HEK293 (cell line): ENCODE measurements around the gene PIWIL1.

Source experiments
- CTCF ChIA-PET: fragments of 350-600 bp; formaldehyde crosslinking; extraction: SDS; loops from one replicate; lab custom pipeline; 2021; ENCODE audit warnings: antibody characterized with exemption; lab: Yijun Ruan, JAX
- POLR2A ChIA-PET: fragments of 300-600 bp; formaldehyde crosslinking; extraction: SDS; loops from one replicate; lab custom pipeline; 2020; ENCODE audit warnings: antibody characterized with exemption, inconsistent platforms; lab: Yijun Ruan, JAX
- H3K27ac ChIP-seq: fragments of 200-500 bp; sonication (Bioruptor generic); 2 replicates; pipeline ENCODE4 v1.5.1; 2014; ENCODE audit warnings: low read depth, low read length, control low read depth, inconsistent platforms; ENCODE audit errors: extremely low read depth
- H3K36me3 ChIP-seq, 2 experiments: fragments of 200-500 bp in 1 of 2; sonication (Bioruptor generic) in 1 of 2; 1 replicate in 1 of 2; 2 replicates in 1 of 2; pipeline ENCODE4 v1.5.1; 2014 to 2017; ENCODE audit warnings: inconsistent platforms in 2 of 2, low read length in 2 of 2; ENCODE audit not compliant: control insufficient read depth in 2 of 2, insufficient read depth in 1 of 2
- H3K4me1 ChIP-seq: fragments of 200-500 bp; sonication (Bioruptor generic); 2 replicates; pipeline ENCODE4 v1.5.1; 2014; ENCODE audit warnings: mild to moderate bottlenecking, low read length, inconsistent platforms; ENCODE audit not compliant: control insufficient read depth, insufficient read depth
- H3K4me3 ChIP-seq: 2 replicates; pipeline ENCODE4 v1.5.1; 2011; ENCODE audit warnings: low read depth, mild to moderate bottlenecking, control low read depth, low read length, moderate library complexity
- H3K9me3 ChIP-seq: fragments of 200-500 bp; sonication (Bioruptor generic); 2 replicates; pipeline ENCODE4 v1.5.1; 2014; ENCODE audit warnings: low read depth, low read length, inconsistent platforms; ENCODE audit not compliant: control insufficient read depth, insufficient read depth
- PATZ1 ChIP-seq: fragments of 450-650 bp; formaldehyde crosslinking; IDR thresholded peaks from 2 replicates; pipeline ENCODE4 v1.5.1; 2016; ENCODE audit warnings: missing biosample characterization, missing genetic modification characterization
- RBAK ChIP-seq: fragments of 450-650 bp; formaldehyde crosslinking; IDR thresholded peaks from 2 replicates; pipeline ENCODE4 v1.5.1; 2016; ENCODE audit warnings: missing biosample characterization, missing genetic modification characterization
- SCRT1 ChIP-seq: fragments of 450-650 bp; formaldehyde crosslinking; IDR thresholded peaks from 2 replicates; pipeline ENCODE4 v1.5.1; 2016; ENCODE audit warnings: missing biosample characterization, missing genetic modification characterization, borderline replicate concordance
- ZBTB1 ChIP-seq: fragments of 450-650 bp; formaldehyde crosslinking; IDR thresholded peaks from 2 replicates; pipeline ENCODE4 v1.5.1; 2016; ENCODE audit warnings: missing biosample characterization, missing genetic modification characterization
- ZBTB48 ChIP-seq: fragments of 450-650 bp; formaldehyde crosslinking; IDR thresholded peaks from 2 replicates; pipeline ENCODE4 v1.5.1; 2016; ENCODE audit warnings: missing biosample characterization, missing genetic modification characterization
- ZBTB6 ChIP-seq: fragments of 450-650 bp; formaldehyde crosslinking; IDR thresholded peaks from 2 replicates; pipeline ENCODE4 v1.5.1; 2017; ENCODE audit warnings: missing biosample characterization, missing genetic modification characterization
- ZBTB7A ChIP-seq: fragments of 450-650 bp; formaldehyde crosslinking; IDR thresholded peaks from 2 replicates; pipeline ENCODE4 v1.5.1; 2016; ENCODE audit warnings: low read depth, missing biosample characterization, missing genetic modification characterization
- ZFHX2 ChIP-seq: fragments of 450-650 bp; formaldehyde crosslinking; conservative IDR thresholded peaks from 2 replicates; pipeline ENCODE4 v1.5.1; 2016; ENCODE audit warnings: missing biosample characterization, missing genetic modification characterization
- ZFP69B ChIP-seq: fragments of 450-650 bp; formaldehyde crosslinking; IDR thresholded peaks from 2 replicates; pipeline ENCODE4 v1.5.1; 2016; ENCODE audit warnings: missing biosample characterization, missing genetic modification characterization
- ZNF112 ChIP-seq: fragments of 450-650 bp; formaldehyde crosslinking; IDR thresholded peaks from 2 replicates; pipeline ENCODE4 v1.5.0; 2017; ENCODE audit warnings: missing biosample characterization, missing genetic modification characterization
- ZNF140 ChIP-seq: fragments of 450-650 bp; formaldehyde crosslinking; IDR thresholded peaks from 2 replicates; pipeline ENCODE4 v1.5.1; 2016; ENCODE audit warnings: missing biosample characterization, missing genetic modification characterization
- ZNF146 ChIP-seq: fragments of 450-650 bp; formaldehyde crosslinking; IDR thresholded peaks from 2 replicates; pipeline ENCODE4 v1.5.1; 2016; ENCODE audit warnings: missing biosample characterization, missing genetic modification characterization
- ZNF148 ChIP-seq: fragments of 450-650 bp; formaldehyde crosslinking; IDR thresholded peaks from 2 replicates; pipeline ENCODE4 v1.5.0; 2017; ENCODE audit warnings: missing biosample characterization, missing genetic modification characterization, borderline replicate concordance
- ZNF23 ChIP-seq: fragments of 450-650 bp; formaldehyde crosslinking; IDR thresholded peaks from 2 replicates; pipeline ENCODE4 v1.5.1; 2016; ENCODE audit warnings: missing biosample characterization, missing genetic modification characterization, borderline replicate concordance
- ZNF239 ChIP-seq: fragments of 450-650 bp; formaldehyde crosslinking; IDR thresholded peaks from 2 replicates; pipeline ENCODE4 v1.5.1; 2016; ENCODE audit warnings: missing biosample characterization, missing genetic modification characterization
- ZNF302 ChIP-seq: fragments of 450-650 bp; formaldehyde crosslinking; IDR thresholded peaks from 2 replicates; pipeline ENCODE4 v1.5.1; 2016; ENCODE audit warnings: missing biosample characterization, missing genetic modification characterization, low read depth
- ZNF354C ChIP-seq: fragments of 450-650 bp; formaldehyde crosslinking; IDR thresholded peaks from 2 replicates; pipeline ENCODE4 v1.5.1; 2016; ENCODE audit warnings: missing biosample characterization, missing genetic modification characterization, low read depth, borderline replicate concordance
- ZNF37A ChIP-seq: fragments of 450-650 bp; IDR thresholded peaks from 2 replicates; pipeline ENCODE4 v1.5.1; 2018; ENCODE audit warnings: missing biosample characterization, missing genetic modification characterization
- ZNF423 ChIP-seq: fragments of 450-650 bp; formaldehyde crosslinking; IDR thresholded peaks from 2 replicates; pipeline ENCODE4 v1.5.1; 2016; ENCODE audit warnings: missing biosample characterization, missing genetic modification characterization
- ZNF621 ChIP-seq: fragments of 450-650 bp; formaldehyde crosslinking; IDR thresholded peaks from 2 replicates; pipeline ENCODE4 v1.5.1; 2017; ENCODE audit warnings: missing biosample characterization, missing genetic modification characterization
- ZNF660 ChIP-seq: fragments of 450-650 bp; IDR thresholded peaks from 2 replicates; pipeline ENCODE4 v1.5.1; 2018; ENCODE audit warnings: missing biosample characterization, mild to moderate bottlenecking, missing genetic modification characterization
- ZNF707 ChIP-seq: fragments of 450-650 bp; formaldehyde crosslinking; IDR thresholded peaks from 2 replicates; pipeline ENCODE4 v1.5.1; 2016; ENCODE audit warnings: missing biosample characterization, missing genetic modification characterization
- ZSCAN16 ChIP-seq: fragments of 450-650 bp; formaldehyde crosslinking; IDR thresholded peaks from 2 replicates; pipeline ENCODE4 v1.5.1; 2016; ENCODE audit warnings: missing biosample characterization, missing genetic modification characterization
- TF ChIP-seq, protein P1 (sequence below): fragments of 450-650 bp; formaldehyde crosslinking; IDR thresholded peaks from 2 replicates; pipeline ENCODE4 v1.5.1; 2017; ENCODE audit warnings: missing biosample characterization, missing genetic modification characterization
- TF ChIP-seq, protein P2 (sequence below): fragments of 450-650 bp; formaldehyde crosslinking; IDR thresholded peaks from 2 replicates; pipeline ENCODE4 v1.5.1; 2016; ENCODE audit warnings: missing biosample characterization, missing genetic modification characterization
- TF ChIP-seq, protein P3 (sequence below): fragments of 450-650 bp; formaldehyde crosslinking; IDR thresholded peaks from 2 replicates; pipeline ENCODE4 v1.5.1; 2016; ENCODE audit warnings: missing biosample characterization, missing genetic modification characterization

PIWIL1 gene

GRCh38 chr12:130413909-130414308 is 76.2 kb downstream of the PIWIL1 start:
- TF ChIP-seq ZNF239 (no peak), ZNF423 (no peak), RBAK (tag by site-specific recombination) (no peak), ZBTB6 (tag by site-specific recombination) (no peak), ZFHX2 (tag by site-specific recombination) (no peak), ZNF621 (no peak), ZNF354C (tag by site-specific recombination) (no peak), ZBTB48 (tag by site-specific recombination) (no peak), ZNF660 (tag by site-specific recombination) (no peak), ZBTB1 (tag by site-specific recombination) (no peak), ZNF112 (tag by site-specific recombination) (no peak), ZNF37A (no peak), ZNF302 (no peak), ZFP69B (tag by site-specific recombination) (no peak)
- TF ChIP-seq, protein P1, sequence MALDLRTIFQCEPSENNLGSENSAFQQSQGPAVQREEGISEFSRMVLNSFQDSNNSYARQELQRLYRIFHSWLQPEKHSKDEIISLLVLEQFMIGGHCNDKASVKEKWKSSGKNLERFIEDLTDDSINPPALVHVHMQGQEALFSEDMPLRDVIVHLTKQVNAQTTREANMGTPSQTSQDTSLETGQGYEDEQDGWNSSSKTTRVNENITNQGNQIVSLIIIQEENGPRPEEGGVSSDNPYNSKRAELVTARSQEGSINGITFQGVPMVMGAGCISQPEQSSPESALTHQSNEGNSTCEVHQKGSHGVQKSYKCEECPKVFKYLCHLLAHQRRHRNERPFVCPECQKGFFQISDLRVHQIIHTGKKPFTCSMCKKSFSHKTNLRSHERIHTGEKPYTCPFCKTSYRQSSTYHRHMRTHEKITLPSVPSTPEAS (tag by site-specific recombination): no peak
- TF ChIP-seq, protein P2, sequence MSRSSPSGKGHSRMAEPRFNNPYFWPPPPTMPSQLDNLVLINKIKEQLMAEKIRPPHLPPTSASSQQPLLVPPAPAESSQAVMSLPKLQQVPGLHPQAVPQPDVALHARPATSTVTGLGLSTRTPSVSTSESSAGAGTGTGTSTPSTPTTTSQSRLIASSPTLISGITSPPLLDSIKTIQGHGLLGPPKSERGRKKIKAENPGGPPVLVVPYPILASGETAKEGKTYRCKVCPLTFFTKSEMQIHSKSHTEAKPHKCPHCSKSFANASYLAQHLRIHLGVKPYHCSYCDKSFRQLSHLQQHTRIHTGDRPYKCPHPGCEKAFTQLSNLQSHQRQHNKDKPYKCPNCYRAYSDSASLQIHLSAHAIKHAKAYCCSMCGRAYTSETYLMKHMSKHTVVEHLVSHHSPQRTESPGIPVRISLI (tag by site-specific recombination): no peak
- TF ChIP-seq, all 188 proteins: peak for 0

DNA sequence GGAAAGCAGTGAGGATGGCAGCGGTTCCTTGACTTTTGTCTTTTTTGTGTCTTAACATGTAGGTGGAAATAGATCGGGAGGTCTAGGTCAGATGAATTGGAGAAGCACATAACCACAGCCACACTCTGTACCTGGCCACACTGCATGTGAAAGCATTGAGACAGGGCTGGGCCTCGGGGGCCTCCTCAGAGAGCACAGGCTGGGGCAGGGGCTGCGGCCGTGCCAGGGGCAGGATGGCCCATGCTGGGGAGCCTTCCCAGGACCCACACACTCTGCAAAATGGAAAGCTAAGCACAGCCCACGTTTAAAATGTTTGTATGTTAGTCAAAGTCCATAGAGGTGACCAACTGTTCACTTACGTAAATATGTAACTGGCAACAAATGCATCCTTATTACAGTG is 76.7 kb downstream of the PIWIL1 start:
- H3K36me3 ChIP-seq: no peaks in the 10 kb centered on the region
- no peak for TF ChIP-seq ZNF140
- no peak for TF ChIP-seq ZNF146 (tag by site-specific recombination)
- no peak for TF ChIP-seq ZBTB7A (tag by site-specific recombination)
- TF ChIP-seq, protein P3, sequence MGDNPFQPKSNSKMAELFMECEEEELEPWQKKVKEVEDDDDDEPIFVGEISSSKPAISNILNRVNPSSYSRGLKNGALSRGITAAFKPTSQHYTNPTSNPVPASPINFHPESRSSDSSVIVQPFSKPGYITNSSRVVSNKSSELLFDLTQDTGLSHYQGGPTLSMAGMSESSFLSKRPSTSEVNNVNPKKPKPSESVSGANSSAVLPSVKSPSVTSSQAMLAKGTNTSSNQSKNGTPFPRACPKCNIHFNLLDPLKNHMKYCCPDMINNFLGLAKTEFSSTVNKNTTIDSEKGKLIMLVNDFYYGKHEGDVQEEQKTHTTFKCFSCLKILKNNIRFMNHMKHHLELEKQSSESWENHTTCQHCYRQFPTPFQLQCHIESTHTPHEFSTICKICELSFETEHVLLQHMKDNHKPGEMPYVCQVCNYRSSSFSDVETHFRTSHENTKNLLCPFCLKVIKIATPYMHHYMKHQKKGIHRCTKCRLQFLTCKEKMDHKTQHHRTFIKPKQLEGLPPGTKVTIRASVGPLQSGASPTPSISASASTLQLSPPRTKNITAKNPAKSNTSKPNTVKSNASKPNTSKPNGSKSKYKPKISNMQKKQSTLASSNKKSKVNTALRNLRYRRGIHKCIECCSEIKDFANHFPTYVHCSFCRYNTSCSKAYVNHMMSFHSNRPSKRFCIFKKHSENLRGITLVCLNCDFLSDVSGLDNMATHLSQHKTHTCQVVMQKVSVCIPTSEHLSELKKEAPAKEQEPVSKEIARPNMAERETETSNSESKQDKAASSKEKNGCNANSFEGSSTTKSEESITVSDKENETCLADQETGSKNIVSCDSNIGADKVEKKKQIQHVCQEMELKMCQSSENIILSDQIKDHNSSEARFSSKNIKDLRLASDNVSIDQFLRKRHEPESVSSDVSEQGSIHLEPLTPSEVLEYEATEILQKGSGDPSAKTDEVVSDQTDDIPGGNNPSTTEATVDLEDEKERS (tag by site-specific recombination): no peak
- TF ChIP-seq ZNF148 (tag by site-specific recombination): no peak
- TF ChIP-seq ZBTB48 (tag by site-specific recombination): no peak
- no peak for TF ChIP-seq PATZ1 (tag by site-specific recombination)
- TF ChIP-seq ZSCAN16: no peak
- no peak for TF ChIP-seq SCRT1 (tag by site-specific recombination)
- no peak for TF ChIP-seq ZNF707
- no peak for TF ChIP-seq ZNF23 (tag by site-specific recombination)
- CTCF ChIA-PET: no interaction called here
- no peaks in the 10 kb centered on the region for H3K4me1 ChIP-seq
- no peaks in the 10 kb centered on the region for H3K9me3 ChIP-seq
- H3K4me3 ChIP-seq: no peak overlapping the region
- H3K27ac ChIP-seq: no peak overlapping the region
- POLR2A ChIA-PET: no interaction called here

More at GRCh38 chr12:130413909-130414308, 76.2 kb downstream of the PIWIL1 start:
- H3K27ac ChIP-seq: no peak overlapping the region
- no peaks in the 10 kb centered on the region for H3K9me3 ChIP-seq
- CTCF ChIA-PET: no interaction called here
- POLR2A ChIA-PET: no interaction called here
- H3K4me1 ChIP-seq: no peaks in the 10 kb centered on the region
- H3K36me3 ChIP-seq: no peaks in the 10 kb centered on the region
- no peak overlapping the region for H3K4me3 ChIP-seq
